ENCODE measurements around the gene PAPSS2. TPM values are rescaled to one million over a fixed set of nuclear protein-coding genes. Genes with fewer than 3 reads are reported as not detected.

The PAPSS2 gene
- total and polyA plus RNA-seq, 2 experiments from 2014 or later = 13.2 to 19.6 TPM

- ATAC-seq (no peak), DNase-seq (ENCODE audit: low spot score) (no peak)
- Histone ChIP-seq H3F3A (replicated peaks; ENCODE audit: low read depth) (no peaks in the 10 kb centered on the region), H4K20me1 (replicated peaks; ENCODE audit: insufficient read depth) (no peaks in the 10 kb centered on the region), H3K4me2 (no peak overlapping the region), H3K9me2 (ENCODE audit: insufficient read depth) (0 out of 2 replicates have a peak, but pooled peaks cover 3% of the 10 kb centered on the region), H3K4me1 (ENCODE audit: insufficient read depth) (peaks cover 43% of the 10 kb centered on the region), H3K27me3 (ENCODE audit: insufficient read depth) (no peaks in the 10 kb centered on the region), H3K79me2 (replicated peaks; ENCODE audit: insufficient read depth) (no peaks in the 10 kb centered on the region), H3K27ac (ENCODE audit: low read depth) (no peak overlapping the region), H2AFZ (no peak overlapping the region), H3K4me3 (no peak overlapping the region), H3K36me3 (ENCODE audit: insufficient read depth) (no peaks in the 10 kb centered on the region)
- peaks cover 68% of the 10 kb centered on the region for H3K4me1 Mint-ChIP-seq
- TF ChIP-seq, protein P1, sequence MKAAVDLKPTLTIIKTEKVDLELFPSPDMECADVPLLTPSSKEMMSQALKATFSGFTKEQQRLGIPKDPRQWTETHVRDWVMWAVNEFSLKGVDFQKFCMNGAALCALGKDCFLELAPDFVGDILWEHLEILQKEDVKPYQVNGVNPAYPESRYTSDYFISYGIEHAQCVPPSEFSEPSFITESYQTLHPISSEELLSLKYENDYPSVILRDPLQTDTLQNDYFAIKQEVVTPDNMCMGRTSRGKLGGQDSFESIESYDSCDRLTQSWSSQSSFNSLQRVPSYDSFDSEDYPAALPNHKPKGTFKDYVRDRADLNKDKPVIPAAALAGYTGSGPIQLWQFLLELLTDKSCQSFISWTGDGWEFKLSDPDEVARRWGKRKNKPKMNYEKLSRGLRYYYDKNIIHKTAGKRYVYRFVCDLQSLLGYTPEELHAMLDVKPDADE (IDR thresholded peaks at IDR 0.05) = no peak
- H3K36me3 Mint-ChIP-seq (ENCODE audit: low read depth) = no peaks in the 10 kb centered on the region
- no peak overlapping the region; the same call in 2 of the 3 replicates for H3K4me3 Mint-ChIP-seq
- H3K27me3 Mint-ChIP-seq (ENCODE audit: insufficient read depth, low read depth, poor library complexity) = no peaks in the 10 kb centered on the region
- no peaks in the 10 kb centered on the region for H3K9me3 Mint-ChIP-seq
- no peak overlapping the region for H3K27ac Mint-ChIP-seq
Measured at GRCh38 chr10:87623191-87623590, 36.5 kb upstream of the PAPSS2 start.

DNA sequence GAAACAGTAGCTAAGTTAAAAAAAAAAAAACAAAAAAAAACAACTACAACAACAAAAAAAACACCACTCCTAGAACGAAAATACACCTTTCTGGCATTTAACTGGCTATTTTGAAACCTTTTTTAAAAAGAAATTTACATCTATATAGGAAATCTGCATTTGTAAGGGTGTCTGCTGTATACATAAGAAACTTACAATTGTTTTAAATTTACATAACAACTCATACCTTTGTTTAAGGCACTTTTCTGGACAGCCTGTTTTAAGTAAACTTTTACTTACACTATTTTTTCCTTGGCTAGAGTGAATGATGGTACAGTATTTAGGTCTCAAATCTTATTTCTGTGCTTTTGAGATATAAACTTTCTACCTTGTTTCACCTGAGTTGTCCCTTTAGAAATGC, 34.0 kb upstream of the PAPSS2 start:
- Histone ChIP-seq H3K27me3 (ENCODE audit: insufficient read depth) (no peaks in the 10 kb centered on the region), H4K20me1 (replicated peaks; ENCODE audit: insufficient read depth) (no peaks in the 10 kb centered on the region), H2AFZ (no peak overlapping the region), H3K9me2 (ENCODE audit: insufficient read depth) (0 out of 2 replicates have a peak, but pooled peaks cover 3% of the 10 kb centered on the region), H3K4me2 (peak overlapping the region; percentile 44), H3K4me3 (peak overlapping the region; percentile 15), H3K4me1 (ENCODE audit: insufficient read depth) (peaks cover 37% of the 10 kb centered on the region), H3K36me3 (ENCODE audit: insufficient read depth) (no peaks in the 10 kb centered on the region), H3K79me2 (replicated peaks; ENCODE audit: insufficient read depth) (no peaks in the 10 kb centered on the region), H3F3A (replicated peaks; ENCODE audit: low read depth) (no peaks in the 10 kb centered on the region), H3K27ac (ENCODE audit: low read depth) (peak overlapping the region; percentile 91)
- ATAC-seq (peak; percentile 75), DNase-seq (ENCODE audit: low spot score) (peak; percentile 69)
- Mint-ChIP-seq H3K4me1 (peaks cover 55% of the 10 kb centered on the region), H3K36me3 (ENCODE audit: low read depth) (no peaks in the 10 kb centered on the region), H3K9me3 (no peaks in the 10 kb centered on the region), H3K27me3 (ENCODE audit: insufficient read depth, low read depth, poor library complexity) (no peaks in the 10 kb centered on the region), H3K27ac (peak overlapping the region; percentile 94), H3K4me3 (peak overlapping the region; percentile 54)
- TF ChIP-seq NANOG (IDR thresholded peaks at IDR 0.05; ENCODE audit: borderline replicate concordance) (peak; percentile 91), CREB1 (CRISPR knock-in tag; IDR thresholded peaks at IDR 0.05; ENCODE audit: low read depth) (no peak), ZNF331 (CRISPR knock-in tag; IDR thresholded peaks at IDR 0.05; ENCODE audit: low read depth) (no peak), EZH2phosphoT487 (IDR thresholded peaks at IDR 0.05; ENCODE audit: unreplicated experiment) (no peak)
- TF ChIP-seq, protein P2, sequence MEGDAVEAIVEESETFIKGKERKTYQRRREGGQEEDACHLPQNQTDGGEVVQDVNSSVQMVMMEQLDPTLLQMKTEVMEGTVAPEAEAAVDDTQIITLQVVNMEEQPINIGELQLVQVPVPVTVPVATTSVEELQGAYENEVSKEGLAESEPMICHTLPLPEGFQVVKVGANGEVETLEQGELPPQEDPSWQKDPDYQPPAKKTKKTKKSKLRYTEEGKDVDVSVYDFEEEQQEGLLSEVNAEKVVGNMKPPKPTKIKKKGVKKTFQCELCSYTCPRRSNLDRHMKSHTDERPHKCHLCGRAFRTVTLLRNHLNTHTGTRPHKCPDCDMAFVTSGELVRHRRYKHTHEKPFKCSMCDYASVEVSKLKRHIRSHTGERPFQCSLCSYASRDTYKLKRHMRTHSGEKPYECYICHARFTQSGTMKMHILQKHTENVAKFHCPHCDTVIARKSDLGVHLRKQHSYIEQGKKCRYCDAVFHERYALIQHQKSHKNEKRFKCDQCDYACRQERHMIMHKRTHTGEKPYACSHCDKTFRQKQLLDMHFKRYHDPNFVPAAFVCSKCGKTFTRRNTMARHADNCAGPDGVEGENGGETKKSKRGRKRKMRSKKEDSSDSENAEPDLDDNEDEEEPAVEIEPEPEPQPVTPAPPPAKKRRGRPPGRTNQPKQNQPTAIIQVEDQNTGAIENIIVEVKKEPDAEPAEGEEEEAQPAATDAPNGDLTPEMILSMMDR (conservative IDR thresholded peaks at IDR 0.05; ENCODE audit: low read depth in 2 of 2) = no peak

GRCh38 chr10:87626422-87626892, 33.2 kb upstream of the PAPSS2 start:
- Mint-ChIP-seq H3K9me3 (0 out of 3 replicates have a peak, but pooled peaks cover 3% of the 10 kb centered on the region), H3K27me3 (ENCODE audit: insufficient read depth, low read depth, poor library complexity) (no peaks in the 10 kb centered on the region), H3K4me3 (peak overlapping the region; percentile 54; the same call in 2 of the 3 replicates), H3K4me1 (peaks cover 47% of the 10 kb centered on the region), H3K27ac (peak overlapping the region; percentile 94), H3K36me3 (ENCODE audit: low read depth) (peaks cover 4% of the 10 kb centered on the region; the same call in 1 of the 3 replicates)
- Histone ChIP-seq H3K4me3 (no peak overlapping the region), H3K79me2 (replicated peaks; ENCODE audit: insufficient read depth) (no peaks in the 10 kb centered on the region), H3K4me2 (peak overlapping the region; percentile 16; the same call in 1 of the 2 replicates), H4K20me1 (replicated peaks; ENCODE audit: insufficient read depth) (no peaks in the 10 kb centered on the region), H3F3A (replicated peaks; ENCODE audit: low read depth) (no peaks in the 10 kb centered on the region), H3K4me1 (ENCODE audit: insufficient read depth) (peaks cover 30% of the 10 kb centered on the region), H3K9me2 (ENCODE audit: insufficient read depth) (peaks cover 3% of the 10 kb centered on the region; the same call in 1 of the 2 replicates), H3K36me3 (ENCODE audit: insufficient read depth) (no peaks in the 10 kb centered on the region), H2AFZ (no peak overlapping the region), H3K27ac (ENCODE audit: low read depth) (peak overlapping the region; percentile 82), H3K27me3 (ENCODE audit: insufficient read depth) (no peaks in the 10 kb centered on the region)
- peak; percentile 63 for DNase-seq (ENCODE audit: low spot score)
- peak; percentile 93 for ATAC-seq
- TF ChIP-seq POLR2AphosphoS5 (IDR thresholded peaks at IDR 0.05; ENCODE audit: low read depth) (0 out of 2 replicates have a peak, but pooled peaks have one; percentile 13), EZH2phosphoT487 (IDR thresholded peaks at IDR 0.05; ENCODE audit: unreplicated experiment) (no peak)

Measured in GM23338 (cell line).